Stimulated activated CD4-positive, alpha-beta T cell treated with anti-CD3 and anti-CD28 coated beads, Interleukin-15, amount 100 ng/mL, for 24 hours (primary cell): ENCODE results near the gene KRT85.

Experiments used
- DNase-seq: peaks from one replicate; pipeline ENCODE4 v3.0.0-alpha.2; 2020

Gene KRT85

DNA sequence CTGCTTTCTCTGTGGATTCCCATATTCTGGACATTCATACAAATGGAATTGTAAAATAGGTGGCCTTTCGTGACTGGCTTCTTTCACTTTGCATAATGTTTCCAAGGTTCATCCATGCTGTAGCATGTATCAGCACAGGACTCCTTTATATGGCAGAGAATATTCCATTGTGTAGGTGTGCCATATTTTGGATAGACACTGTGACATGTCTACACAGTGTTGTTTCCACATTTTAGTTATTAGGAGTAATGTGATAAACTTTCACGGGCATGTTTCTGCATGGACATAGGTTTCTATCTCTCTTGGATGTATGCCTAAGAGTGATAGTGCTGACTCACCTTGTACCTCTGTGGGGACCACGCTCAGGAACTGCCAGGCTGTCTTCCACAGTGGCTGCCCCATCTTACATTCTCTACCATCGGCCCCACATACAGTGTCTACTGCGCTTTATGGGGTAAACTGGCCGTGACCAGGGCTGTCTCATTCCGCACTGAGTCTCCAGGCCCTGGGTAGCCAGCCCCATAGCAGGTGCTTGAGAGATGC lies 25.3 kb upstream of the KRT85 start:
- no peak for DNase-seq

DNA sequence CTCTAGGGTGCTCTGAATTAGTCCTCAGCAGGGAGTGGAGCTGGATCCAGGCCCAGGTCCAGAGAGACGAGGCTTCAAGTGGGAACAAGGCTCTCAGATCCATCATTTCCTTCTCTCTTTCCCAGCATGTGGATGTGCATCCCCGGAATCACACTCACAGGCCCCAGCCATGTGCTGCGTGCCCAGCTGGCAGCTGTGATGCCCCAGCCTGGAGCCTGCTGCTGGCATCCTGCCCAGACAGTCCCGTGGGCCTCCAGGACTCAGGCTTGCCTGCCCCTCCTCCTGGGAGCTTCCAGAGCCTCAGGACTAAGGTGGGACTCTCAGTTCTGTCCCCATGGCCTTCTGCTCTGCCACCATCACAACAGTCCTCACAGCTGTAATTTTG lies 24.3 kb upstream of the KRT85 start:
- no peak for DNase-seq

DNA sequence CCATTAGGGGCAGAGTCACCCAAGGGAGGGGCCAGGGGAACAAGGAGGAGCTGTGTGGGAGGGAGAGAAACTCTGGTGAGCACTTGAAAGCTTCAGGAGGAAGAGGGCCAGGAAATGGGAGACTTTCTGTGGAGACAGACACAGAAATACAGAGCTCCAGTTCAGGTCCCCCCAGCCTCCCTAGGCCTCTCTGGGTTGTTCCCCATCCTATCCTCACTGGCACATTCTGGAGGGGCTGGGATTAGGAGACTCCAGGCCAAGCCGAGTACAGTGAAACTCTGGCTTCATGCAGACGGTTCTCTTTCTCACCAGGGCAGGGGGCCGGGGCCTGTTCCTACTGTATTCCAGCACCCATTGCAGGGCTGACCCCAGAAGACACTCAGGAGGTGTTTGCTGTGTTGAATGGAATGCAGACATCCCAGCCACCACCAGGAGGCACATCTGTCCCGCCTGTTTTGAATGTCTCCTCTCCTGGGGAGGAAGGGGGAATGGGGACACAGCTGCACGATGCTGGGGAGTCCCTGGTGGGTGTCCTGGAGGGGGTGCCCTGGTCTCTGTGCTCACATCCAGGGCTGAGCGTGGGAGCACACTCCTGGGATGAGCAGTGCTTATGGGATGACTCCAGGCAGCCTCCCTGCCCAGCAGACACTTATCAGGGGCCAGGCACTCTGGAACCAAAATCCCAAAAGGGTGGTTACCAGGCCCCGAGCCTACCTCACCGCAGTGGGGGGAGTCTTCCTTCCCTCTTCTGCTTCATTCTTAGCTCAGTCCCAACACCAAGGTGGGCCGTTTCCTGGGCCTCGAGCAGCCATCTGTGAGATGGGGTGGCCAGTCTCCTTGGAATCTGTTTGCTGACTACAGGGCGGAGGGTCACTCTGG lies 23.7 kb upstream of the KRT85 start:
- DNase-seq, result peak; percentile 15

DNA sequence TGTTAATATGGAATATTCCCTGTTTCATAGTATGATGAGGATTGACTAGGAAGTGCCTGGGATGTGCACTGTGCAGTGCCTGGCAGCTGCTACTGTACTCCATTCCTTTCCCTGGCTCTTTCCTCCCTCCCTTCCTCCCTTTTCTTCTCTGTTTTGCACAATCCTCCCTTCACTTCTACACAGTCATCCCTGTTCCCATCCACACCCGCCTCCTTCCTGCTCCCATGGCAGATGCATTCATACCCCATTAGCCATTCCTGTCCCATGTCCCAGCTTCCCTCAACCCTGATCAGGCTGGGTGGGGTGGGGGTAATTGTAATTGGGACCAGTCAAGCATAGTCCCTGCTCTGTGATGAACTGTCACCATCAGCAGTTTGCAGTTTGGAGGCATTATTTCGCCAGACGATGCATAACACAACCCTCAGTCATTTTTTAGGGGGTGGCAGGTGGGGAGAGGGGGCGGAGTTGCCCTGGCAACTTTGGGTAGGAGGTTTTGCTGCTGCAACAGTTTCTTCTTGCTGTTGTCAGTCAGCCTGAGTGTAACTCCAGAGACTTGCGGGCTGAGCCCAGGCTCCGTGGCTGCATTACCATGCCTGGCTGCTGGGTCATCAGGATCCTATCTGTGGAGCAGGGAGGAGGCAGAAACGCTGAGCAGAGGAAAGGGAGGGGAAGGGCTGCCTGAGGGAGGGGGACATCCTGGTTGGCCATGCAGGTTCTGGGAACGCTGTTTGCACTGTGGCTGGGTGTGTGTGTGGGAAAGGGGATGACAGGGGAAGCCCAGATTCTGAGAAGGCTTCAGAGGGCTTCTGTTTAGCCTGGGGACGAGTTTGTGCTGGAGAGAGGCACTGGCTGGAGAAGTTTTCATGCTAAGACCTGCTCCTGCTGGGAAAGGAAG lies 22.3 kb upstream of the KRT85 start:
- DNase-seq, result no peak

DNA sequence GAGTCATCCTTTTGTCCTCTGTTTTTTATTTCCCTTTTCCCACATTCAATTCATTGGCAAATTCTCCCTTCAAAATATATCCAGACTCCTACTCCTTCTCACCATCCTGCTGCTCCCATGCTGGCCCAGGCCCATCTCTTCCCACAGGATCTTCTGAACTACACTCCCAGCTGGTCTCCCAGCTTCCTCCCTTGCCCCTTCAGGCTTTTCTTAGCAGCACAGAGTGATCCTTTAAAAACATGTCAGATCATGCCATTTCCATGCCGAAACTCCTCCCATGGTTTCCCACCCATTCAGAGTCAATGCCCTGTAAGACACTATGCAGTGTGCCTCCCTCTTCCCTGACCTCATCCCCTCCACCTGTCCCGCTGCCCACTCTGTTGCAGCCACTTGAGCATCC lies 20.6 kb upstream of the KRT85 start:
- DNase-seq, result no peak

DNA sequence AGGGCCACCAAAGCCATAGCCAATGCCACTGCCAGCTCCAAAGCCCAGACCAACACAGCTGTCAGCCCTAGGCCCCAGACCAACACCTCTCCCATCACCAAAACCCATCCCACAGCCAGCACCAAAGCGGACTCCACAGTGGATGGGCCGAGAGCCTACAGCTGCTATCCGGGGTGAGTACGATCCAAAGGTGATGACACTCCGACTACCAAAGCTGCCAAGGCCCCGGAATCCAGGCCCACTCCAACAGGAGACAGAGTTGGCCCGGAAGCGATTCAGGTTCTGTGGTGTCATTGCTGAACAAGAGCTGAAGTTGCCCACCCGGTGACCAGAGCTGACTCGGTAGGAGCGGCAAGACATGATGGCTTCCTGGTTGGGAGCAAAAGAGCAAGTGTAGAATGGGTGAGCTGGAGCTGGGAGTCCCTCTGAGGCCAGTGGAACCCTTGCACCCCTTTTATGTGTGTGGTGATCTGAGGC lies 18.0 kb upstream of the KRT85 start, which contains the start of gene KRT84:
Gene KRT84, minus strand, starts transcription at position 427 of the 477 bp plus-strand sequence. Its CDS starts 67 bp downstream, at position 360.
- DNase-seq, result no peak

DNA sequence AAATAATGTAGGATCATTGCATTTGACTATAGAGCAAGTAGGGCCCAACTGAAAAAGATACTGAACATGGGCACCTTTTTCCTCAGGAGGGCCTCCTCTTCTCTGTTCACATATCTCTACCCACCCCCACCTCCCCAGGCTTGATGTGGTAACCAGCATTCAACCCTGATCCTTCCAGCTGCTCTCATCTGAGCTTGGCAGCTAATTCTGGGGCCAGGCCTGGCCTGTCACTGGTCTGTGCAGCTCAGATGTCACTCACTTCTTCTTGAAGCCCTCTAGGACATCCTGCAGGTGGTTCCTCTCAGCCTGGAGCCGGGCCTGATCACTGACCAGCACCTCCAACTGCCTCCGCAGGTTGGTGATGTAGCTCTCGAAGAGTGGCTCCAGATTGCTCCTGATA lies 16.1 kb upstream of the KRT85 start:
- no peak for DNase-seq

DNA sequence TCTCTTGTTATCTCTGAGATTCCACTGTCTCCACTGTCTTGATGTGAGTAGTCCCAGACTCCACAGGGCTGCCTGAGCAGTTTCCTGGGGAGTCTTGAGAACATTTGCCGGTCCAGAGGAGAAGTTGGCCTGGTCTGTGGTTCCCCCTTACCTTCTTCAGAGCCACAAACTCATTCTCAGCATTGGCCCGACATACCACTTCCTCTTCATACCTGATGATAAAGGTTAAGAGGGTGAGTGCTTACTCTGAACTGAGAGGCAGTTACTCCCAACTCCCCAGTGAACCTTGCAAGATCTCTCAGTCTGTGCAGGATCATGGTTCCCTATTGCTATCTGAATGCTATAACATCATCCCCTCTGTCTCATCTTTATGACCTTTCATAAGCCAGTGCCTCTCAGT lies 15.6 kb upstream of the KRT85 start:
- DNase-seq, result no peak

DNA sequence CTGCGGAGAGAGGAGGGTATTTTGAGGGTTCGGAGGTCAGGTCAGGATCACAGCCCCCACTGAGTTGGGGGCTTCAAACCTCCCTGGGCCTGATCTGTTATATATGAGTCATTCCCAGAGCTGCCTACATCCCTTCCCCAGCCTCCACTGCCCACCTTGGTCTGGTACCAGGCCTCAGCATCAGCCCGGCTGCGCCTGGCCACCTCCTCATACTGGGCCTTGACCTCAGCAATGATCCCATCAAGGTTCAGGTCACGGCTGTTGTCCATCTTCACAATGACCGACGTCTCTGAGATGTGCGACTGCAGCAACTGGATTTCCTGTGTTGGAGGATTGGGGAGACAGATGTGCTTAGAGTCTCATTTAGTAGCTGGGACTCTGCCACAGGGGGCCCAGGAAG lies 13.9 kb upstream of the KRT85 start:
- no peak for DNase-seq

DNA sequence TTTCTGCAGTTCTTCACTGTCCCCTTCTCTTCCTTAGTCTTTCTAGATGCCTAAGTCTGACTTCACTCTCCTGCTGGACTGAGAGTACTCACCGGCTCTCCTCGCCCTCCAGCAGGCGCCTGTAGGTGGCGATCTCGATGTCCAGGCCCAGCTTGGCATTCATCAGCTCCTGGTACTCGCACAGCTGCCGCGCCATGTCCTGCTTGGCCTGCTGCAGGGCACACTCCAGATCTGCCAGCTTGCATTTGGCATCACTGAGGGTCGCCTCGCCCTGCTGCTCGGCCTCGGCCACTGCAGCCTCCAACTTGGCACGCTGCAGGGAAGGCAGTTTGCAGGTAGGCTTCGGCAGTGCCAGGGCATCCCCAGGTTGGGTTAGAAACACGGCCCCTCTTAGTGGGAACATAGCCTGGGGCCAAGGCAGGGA lies 13.0 kb upstream of the KRT85 start:
- peak; percentile 27 for DNase-seq

DNA sequence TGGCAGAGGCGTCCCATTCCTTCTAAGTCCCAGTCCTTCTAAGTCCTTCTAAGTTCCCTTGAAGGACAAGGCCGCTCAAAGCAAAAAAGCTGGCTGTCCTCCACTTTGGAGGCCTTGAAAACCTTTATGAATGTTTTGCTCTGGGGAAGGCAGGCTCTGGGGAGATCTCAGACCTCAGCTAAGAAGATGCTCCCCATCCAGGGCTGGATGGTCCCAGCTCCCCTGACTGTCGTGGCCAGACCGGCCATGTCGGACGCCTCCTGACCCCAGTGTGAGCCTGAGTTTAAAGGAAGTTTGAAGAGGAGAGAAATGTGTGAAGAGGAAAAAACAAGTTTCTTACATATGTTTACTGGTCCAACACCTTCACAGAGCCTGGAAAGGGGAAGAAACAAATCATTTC lies 12.3 kb upstream of the KRT85 start:
- DNase-seq, result no peak

DNA sequence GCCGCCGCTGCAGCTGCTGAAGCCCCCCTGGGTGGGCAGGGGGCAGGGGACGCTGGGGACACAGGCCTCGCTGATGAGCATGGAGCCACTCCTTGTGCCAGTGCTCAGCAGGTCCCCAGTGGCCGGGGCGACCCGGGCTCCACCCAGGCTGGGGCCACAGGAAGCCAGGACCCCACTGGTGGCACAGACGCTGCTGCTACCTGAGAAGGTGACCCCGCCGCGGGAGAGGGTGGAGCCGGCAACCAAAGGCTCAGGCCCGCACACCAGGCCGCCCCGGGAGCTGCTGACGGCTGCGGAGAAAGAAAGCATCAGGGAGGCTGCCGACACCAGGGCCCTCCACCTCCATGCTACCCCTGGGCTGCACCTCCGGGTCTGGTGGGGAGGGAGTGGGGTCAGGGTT lies 10.8 kb upstream of the KRT85 start:
- DNase-seq, result no peak

DNA sequence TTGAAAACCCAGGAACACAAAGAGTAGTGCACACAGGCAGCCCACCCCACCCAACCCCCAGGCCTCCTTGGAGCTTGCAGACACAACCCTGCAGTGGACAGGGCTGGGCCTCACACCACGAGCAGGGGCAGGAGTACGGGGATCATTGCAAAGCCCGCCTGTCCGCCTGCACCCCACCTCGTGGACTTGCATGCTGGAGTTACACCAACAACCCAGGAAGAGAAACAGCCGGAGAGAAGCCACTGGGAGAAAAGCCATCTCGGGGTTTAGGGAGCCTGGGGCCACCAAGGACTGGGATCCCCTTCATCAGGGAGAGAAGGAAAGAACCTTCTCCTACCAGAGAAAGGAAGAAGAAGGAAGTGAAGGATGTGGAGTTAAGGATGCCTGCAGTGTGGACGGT lies 10.0 kb upstream of the KRT85 start:
- DNase-seq, result no peak

DNA sequence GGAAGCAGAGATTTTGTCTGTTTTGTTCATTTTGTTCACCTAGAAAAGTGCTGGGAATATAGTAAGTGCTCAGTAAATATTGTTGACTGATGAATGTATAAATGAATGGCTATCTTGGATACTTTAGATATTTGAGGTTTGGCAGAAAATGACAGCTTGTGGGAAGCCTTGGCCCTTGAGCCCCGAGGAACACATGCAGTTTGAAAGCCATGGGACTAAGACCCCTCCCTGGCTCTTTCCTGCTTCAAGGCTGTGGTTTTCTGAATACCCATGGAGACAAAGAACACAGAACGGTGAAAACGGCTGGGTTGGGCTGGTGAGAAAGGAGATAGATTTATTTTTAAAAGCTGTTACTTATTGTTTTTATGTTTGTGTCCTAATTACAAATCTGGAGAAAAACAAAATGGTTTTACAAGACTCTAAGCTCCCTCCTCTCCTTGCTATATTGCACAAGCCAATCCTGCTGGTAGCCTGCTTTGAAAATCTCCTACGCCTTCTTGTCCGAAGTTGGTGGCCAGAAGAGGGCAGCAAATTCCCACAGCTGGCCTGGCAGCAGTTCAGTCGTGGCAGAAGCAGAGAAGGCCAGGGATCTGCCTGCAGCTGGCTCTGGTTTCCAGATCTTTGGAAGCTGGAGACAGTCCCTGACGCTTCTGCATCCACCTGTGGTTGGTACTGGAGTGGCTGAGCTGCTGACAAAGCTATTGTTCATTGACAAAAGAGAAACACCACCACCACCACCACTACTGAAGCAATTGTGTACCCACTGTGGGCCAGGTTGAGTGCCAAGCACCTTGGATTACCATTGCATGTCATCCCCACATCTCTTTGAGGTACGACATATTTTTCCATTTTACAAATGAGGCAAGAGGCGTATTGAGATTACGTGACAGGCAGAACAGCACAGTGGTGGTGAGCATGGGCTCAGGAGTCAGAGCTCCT lies 5.2 kb upstream of the KRT85 start:
- DNase-seq, result peak; percentile 67

DNA sequence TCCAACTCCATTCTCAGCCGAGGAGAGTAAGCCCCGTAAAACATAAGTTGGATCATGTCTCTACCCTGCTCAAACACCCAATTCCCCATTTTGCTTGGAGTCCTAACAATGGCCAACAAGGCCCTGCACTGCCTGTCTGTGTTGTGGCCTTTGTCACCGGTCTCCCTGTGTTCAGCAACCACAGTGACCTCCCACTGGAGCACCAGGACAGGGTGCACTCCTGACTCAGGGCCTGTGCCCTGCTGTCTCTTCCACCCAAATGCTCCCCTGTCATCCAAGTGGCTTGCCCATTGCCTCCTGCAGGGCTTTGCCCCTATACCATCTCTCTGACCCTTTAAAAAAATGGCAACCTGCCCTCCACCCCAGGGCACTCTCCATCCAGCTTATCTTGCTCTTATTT lies 4.4 kb upstream of the KRT85 start:
- DNase-seq, result no peak

DNA sequence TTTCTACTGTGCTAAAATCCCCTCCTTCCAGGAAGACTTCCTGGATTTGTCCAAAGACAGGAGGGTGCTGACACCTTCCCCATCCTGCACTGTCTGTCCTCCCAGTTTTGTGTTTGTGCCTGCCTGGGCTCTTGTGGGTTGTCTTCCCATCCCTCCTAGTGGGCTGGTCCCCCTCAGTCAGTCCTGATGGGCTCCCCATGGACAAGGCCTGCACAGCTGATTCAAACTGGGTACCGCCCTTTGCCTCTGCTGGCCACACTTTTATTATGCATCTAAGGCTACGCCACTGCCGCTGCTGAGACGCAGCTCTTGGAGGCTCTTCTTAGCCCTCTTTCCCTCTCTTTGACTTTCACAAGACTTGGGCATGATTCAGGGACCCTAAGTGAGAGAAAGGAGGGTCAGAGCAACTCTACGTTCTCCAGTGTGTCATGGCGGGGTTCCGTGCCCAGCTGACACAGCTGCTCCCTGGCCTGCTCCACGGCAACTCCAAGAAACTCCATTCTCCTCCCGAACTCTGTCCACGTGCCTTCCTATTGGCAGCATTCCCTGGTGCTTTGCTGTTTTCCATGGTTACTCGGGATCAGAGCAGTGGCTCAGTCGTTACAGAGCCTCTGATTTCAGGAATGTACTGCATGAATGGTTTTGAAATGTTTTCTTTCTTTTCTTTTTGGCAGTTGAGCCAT lies 3.8 kb upstream of the KRT85 start:
- DNase-seq, result no peak

DNA sequence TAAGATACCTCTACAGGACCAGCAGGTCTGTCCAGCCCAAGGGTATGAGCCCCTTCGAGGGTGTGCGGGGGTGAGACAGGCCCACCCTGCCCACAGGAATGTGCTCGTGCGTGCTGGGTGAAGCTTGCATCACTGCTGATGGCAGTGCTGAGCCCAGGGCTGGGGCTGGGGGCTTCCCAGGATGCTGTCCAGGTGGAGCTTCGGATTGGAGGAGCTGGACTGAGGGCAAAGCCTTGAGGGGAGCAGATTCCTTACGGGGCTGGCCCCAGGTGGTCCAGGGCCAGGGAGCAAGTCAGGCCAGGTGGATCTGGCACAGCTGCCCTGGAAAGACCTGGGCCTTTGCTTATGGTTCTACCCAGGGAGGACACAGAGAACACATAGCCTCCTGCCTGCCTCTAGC lies 2.5 kb upstream of the KRT85 start:
- no peak for DNase-seq

DNA sequence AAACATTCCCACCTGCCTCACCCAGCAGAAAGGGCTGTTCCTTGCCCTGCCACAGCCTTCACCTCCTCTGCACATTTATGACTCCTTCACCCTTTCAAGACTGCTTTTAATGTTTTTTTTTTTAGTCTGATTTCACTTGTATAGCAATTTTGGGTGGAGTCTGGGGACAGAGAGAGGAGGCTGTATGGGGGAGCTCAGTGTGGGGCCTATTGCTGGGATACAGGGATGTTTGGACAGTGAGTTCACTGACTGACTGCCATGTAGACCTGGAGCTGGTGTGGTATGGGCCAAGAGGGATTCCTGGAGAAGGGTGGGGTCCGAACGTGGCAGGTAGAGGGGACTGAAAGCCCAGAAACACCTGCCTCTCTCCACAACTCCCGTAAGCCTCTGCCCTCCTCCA lies 1.9 kb upstream of the KRT85 start:
- DNase-seq, result no peak

DNA sequence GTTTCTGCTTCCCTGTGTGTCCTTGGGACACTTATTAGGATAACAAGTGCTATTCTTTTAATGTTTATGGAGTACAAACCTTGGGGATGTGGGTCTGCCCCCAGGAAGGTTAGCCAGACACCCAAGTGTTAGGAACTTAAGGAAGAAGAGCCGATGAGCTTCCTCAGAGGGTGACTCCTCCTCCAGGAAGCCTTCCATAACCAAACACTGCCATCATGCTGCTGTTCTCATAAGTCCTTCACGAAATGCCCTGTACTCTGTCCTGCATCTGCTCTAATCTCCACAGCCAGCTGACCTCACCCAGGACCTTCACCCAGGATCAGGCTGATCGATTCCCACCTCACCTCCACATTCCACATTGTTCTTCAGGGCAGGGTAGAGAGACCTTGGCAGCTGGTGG lies 1.2 kb upstream of the KRT85 start:
- DNase-seq, result no peak

DNA sequence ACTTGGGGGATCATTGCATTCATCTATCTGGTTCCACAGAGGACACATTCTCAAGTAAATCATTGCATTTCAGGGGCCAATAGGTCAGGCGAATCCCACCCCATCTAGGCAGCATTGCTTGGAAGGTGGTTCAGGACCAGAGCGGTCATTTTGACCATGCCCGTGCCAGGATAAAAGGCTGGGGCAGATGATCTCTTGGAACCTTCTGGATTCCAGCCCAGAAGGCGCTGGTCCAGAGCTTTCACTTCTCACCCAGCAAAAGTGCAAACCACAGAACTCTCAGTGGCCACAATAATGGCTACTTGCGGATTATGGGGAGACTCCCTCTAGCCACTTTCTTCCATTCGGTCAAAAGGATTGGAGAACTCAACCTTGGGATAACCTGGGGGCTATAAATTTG lies 595 bp upstream of the KRT85 start:
- DNase-seq, result no peak

DNA sequence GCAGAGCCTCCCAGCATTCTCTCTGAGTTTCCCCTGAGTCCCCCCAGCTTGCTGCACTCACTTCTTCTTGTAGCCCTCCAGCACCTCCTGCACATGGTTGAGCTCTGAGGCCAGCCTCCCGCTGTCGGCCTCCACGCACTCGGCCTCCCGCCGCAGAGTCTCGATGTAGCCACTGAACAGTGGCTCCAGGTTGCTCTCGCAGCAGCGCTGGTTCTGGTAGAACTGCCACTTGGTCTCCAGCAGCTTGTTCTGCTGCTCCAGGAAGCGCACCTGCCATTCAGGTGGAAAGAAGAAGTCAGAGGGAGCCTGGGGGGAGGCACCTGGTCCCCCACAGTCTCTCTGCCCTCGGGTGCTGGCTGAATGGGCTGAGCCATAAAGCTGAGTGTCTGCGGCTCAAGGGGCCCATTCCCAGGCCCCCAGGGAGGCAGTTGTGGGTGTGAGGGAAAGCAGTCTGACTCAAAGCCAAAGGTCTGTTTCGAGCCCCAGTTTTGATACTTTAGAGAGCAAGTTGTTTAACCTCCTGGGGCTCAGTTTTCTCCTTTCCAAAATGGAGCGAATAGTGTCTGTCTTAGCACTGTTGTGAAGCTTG lies 2.3 kb downstream of the KRT85 start:
- no peak for DNase-seq
